ENCODE results near the gene MYO1G.

Gene MYO1G

DNA sequence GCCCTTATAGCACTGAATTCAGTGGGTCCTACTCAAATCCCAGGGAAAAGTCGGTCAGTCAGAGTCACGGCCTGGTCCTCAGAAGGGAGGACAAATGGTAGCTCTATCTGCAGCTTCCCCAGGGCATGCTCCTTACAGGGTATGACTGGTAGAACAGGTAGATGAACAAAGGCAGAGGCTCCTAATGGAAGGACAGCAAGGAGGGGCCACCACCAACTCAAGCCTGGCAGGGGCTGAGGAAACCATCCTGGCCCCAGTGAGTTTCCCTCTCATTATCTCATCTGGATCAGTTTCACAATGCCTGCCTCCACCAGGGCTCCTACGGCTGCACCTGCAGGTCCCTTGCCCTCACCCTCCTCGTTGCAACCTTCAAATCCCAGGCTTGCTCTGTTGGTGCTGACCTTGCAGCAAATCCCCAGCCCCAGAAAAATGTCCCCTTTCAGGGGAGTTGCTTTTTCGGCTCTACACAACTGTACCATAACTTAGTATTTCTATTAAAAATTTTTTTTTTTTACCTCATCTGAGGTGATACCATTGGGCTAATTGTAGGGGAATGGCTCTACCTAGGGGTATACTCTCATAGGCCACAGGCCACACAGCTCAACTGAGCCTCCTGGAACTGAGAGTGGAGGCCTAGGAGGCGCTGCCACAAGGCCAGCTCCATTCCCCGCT lies 2.4 kb upstream of the MYO1G start:
- DNase-seq (ENCODE audit: low spot score): no peak

DNA sequence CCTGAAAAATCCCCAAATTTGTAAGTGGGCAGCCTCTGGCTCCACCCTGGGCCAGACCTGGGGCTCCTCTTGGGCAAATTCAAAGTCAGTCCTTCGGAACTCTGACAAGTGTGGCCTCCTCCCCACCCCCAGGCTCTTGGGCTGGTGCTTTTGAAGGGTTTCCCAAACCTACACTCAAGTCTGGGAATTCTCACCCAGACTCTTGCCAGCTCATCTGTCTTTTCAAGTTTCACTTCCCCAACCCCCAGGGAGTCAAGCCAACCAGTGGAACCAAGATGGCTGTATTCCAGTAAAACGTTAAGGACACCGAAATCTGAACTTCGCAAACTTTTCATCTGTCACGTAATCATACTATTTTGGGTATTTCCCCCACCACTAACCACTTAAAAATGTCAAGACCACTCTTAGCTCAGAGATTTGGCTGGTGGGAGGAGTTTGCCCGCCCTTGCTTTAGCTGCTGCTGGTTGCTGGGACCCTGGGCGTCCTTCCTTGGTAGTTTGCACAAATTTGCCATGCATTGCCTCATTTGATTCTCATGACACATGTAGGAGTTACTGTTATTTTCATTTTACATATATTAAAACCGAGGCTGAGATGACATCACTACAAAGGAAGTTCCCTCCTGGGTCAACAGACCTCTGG lies 1.7 kb upstream of the MYO1G start:
- DNase-seq (ENCODE audit: low spot score): peak; percentile 56

DNA sequence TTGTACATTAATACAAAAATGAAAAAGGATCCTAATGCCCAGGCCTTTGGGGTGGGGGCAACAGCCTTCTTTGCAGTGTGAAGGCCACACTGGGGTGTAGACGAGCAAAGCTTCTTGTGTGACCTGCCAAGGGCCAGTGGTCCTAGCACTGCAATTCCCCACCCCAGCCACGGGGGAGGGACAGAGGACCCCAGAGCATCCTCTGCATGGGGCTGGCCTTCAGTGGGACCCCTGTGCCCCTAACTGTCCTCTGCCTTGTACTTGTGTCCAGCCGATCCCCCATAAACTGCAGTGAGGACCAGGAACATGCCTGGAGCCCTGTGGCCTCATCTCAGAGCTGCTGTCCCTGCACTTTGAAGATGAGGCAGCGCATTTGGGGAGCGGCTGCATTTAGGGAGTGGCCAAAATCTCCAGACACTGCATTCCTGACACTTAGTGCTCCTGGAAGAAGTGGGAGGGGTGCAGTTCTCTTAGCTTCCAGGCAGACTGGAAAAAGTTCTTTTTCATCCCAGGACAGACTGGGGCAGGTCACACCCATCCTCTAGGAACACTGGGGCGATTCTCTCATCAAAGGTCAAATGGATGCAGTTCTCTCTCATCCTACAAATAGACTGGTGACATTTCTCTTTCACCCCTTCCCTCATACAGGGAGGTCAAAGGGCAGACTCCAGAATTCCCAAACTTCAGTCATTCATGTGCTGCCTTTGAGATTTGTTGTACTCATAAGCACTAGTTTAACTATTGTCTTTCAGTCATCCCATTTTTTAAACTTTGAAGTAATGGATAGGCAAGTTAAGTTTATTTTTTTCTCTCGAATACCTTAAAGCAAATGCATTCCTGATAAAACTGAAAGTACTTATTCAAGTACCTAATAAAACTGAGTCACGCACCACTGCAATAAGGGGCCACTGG lies 922 bp upstream of the MYO1G start:
- DNase-seq (ENCODE audit: low spot score): no peak

DNA sequence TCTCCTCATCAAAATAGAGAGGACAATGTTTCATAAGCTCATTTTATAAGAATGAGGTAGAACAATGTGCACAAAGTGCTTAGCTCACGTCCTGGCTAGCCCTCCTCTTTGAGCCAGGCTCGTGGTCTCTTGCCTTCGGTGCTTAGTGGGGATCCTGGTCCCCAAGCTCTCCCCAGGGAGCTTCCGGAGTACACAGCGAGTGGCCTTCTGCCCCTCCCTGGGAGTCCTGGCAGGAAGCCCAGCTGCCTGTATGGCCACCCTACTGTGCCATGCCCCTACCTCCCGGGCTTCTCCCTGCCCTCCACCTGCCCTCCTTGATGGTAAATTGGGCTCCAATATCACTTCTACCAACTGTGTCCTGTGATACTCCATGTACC lies 868 bp downstream of the MYO1G start:
- no peak for DNase-seq (ENCODE audit: low spot score)

DNA sequence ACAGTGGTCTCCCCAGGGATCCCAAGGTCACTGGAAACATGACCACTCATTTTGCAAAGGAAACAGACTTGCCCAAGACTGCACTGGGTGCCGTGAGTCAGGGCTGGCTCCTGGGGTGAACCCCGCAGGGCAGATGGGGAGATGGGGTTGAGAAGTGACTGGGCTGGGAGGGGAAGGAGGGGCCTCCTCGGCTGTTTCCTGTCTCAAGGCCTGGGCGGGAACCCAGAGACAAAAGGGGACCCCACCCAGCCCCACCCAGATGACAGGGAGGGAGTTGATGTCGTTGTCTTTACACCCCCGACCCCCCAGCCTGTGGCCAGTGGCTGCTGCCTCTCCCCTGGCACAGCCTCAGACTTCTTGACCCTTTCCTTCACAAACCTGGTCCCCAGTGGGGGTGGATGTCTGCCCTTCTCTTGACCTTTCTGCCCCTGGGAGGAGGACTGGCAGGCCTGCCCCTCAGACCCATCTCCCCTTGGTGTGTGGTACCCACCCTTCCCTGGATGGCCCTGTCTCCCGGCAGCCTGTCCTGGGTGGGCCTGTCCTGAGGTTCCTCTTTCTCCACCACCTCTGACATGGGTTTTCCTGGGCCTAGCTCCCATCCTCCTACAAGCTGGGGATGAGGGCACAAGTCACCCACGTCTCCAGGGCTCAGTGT lies 1.4 kb downstream of the MYO1G start:
- no peak for DNase-seq (ENCODE audit: low spot score)

DNA sequence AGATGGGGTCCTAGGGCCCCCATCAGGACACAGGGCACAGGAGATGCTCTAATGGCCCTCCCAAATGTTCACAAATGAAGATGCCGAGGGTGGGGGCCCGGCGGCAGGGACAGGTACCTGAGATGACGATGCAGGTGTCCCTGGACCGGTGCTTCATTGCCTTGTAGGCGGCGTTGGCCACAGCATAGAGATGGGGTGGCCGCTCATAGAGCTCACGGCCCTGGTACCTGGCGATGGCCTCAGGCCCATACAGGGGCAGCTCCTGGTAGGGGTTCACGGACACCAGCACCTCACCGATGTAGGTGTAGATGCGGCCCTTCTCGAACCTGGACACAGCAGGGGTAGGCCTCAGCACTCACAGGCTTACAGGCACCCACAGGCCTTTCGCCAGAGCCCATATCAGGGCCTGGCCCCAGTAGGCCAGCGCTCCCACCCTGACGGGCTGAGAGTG lies 2.0 kb downstream of the MYO1G start:
- no peak for DNase-seq (ENCODE audit: low spot score)

DNA sequence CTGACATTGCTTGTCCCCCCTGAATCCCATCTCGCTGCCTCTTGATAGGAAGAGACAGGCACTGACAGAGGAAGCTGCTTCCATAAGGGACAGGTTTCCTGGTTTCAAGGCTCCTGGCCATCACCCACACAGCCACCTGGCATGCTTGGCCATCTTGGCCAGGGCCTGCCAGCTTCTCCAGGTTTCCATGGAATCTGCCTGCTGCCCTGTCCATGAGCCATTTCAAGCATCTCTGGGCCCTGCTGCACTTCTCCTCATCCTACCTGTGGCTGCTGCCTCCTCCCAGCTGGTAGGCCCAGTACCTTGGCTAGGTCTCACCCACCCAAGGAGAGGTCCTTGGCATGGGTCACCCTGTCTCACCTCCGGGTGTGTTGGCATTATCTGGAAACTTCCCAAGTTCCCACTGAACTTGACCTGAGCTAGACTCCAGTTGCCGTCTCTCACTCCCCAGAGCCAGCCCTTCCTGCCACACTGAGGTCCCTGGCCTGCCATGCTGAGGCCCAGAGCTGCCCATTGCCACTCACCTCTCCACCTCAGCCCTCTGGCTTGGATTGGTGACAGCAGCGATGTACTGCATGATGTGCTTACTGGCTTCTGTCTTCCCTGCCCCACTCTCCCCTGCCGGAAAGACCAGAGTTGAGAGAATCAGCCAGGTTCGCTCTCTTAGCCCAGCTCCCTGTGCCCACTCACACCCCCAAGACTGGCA lies 2.6 kb downstream of the MYO1G start:
- no peak for DNase-seq (ENCODE audit: low spot score)

DNA sequence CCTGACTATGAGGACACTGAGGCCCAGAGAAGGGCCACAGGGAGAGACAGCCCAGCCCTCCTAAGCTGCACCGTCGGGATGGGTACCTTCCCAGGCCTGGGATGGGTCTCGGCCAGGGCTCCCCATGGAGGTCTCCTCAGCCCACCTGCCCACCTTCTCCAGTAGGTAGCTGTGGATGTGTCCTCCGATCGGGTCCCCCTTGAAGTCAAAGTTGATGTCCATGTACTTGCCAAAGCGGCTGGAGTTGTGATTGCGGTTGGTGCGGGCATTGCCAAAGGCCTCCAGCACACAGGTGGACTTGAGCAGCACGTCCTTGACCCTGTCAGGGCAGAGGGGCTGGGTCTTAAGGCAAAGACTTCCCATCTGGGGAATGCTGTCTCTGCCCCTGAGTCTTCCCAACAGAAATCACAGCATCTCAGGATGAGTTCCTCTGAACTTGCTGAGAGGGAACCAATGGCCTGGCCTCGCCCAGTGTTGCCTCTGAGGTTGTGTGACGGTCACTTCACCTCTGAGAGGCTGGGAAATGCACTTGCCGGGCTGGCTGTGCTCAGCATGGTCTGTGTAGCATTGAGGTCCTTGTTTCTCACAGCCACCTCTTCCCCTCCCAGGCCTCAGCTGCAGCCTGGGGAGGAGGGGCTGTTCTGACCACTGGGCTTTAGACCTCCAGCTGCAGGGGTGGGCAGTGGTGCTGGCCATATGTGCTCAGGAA lies 3.3 kb downstream of the MYO1G start:
- DNase-seq (ENCODE audit: low spot score): no peak

DNA sequence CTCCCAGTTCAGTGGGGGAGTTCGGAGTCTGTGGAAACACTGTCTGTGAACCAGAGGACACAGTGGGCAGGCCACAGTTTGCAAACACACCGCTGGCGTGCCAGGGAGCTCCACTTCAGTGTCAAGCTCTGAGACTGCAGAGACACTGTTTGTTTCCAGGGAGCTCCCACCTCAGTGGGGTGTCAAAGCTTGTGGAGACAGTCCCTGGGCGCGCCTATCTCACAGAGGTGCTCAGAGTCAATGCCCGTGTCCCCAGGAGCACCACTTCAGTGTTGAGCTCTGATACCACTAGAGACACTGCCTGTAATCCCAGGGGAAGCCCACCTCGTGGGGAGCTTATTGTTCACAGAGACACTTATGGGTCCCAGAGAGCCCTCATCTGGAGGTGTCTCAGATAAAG lies 4.3 kb downstream of the MYO1G start:
- DNase-seq (ENCODE audit: low spot score): no peak

DNA sequence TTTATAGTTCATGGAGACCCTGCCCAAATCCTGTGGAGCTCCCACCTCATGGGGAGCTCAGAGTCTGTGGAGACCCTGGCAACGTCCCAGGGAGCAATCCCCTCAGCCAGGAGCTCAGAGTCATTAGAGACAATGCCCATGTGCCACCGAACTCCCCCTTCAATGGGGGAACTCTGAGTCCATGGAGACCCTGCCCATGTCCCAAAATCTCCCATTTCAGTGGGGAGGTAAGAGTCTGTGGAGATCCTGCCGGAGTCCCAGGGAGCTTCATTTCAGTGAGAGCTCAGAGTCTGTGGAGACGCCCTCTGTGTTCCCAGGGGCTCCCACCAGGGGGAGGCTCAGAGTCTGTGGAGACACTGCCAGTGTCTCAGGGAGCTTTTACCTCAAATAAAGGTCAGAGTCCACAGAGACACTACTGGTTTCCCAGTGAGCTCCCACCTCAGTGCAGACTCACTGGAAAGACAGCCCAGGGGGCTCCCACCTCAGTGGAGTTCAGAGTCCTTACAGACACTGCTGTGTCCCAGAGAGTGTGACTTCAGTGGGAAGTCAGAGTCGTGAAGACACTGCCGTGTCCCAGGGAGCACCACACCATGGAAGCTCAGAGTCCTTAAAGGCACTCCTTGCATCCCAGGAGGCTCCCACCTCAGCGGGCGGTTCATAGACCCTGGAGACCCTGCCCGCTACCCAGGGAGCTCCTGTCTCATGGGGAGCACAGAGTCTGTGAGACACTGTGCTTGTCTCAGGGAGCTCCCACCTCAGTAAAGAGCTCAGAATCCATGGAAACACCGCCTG lies 5.0 kb downstream of the MYO1G start:
- no peak for DNase-seq (ENCODE audit: low spot score)

DNA sequence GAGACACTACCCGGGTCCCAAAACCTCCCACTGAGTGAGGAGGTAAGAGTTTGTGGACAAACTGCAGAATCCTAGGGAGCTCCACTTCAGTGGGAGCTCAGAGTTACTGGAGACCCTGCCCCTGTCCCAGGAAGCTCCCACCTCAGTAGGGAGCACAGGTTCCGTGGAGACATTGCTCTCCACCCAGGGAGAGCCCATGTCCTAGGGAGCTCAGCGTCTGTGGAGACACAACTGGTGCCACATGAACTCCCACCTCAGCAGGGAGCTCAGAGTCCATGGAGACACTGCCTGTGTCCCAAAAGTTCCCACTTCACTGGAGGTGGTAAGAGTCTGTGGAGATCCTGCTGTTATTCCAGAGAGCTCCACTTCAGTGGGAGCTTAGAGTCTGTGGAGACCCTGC lies 6.3 kb downstream of the MYO1G start:
- no peak for DNase-seq (ENCODE audit: low spot score)

DNA sequence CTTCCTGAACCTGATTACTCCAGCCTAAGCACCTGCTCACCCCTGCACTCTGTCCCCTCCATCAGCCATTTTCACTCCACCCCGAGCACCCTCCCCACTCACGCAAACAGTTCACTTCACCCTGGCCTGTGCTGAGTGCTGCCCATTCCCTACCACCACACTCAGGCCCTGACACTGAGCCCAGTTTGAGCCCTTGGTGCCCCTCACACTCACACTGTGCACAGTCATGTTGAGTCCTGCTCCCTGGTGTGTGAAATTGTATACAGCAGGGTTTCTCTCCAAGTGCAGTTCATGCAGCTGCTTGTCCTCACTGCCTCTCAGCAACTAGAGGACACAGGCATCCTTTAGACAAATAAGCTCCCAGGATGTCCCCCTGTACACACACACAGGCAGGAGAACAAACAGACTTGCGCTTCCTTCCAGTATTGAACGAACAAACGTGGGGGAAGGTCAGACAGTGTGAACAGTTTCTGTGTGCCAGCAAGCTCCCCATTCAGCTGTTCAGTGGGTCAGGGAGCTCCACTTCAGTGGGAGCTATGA lies 6.8 kb downstream of the MYO1G start:
- no peak for DNase-seq (ENCODE audit: low spot score)

DNA sequence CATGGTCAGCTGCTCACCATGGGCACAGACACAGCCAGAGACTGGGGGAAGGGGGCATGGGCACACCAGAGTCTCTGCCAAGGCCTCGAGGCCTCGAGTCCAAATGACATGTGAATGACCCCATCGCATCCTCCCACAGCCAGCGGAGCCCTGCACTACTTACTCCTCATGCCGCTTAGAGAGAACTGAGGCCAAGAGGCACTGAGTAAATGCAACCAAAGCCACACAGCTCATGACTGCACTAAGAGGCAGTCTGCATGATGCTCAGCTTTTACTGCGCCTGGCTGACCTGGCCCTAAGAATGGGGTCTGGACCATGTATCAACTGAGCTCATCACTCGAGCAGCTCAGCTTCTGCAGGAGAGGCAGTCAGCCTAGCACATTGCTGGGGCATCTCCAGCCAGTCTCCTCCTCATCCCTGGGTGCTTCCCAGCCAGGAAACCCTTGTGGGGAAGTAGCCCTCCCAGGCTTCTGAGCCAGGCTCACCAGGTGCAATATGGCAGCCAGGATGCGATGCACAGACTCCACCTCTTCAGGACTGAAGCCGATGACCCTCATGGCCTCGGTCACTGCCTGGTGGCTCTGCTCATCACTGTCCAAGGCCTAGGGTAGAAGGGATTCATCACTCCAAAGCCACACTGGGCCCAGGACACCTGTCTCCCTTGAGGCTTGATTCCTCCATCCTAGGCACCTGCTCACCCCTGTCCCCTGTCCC lies 7.5 kb downstream of the MYO1G start:
- DNase-seq (ENCODE audit: low spot score): no peak

DNA sequence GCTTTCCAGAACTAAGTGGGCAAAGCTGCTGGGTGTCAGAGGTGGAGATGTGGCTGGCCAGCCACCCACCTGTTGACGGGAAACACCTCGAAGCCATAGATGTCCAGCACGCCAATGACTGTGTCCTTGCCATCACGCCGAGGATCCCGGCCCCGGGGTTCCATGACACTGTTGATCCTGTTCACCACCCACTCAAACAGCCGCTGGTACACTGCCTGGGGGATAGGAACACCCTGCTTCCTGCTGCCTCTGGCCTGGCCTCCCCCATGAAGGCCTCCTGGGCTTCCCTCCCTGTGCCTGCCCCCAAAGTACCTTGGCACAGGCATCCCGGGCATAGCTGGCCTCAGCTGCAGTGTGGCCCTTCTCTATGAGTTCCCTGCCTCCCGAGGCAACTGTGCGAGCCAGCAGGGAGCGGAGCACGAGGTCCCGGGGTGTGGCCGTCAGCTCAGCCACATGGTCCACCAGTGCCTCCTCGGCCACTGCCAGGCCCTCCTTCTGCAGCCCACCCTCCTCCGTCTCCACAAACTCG lies 8.2 kb downstream of the MYO1G start:
- DNase-seq (ENCODE audit: low spot score): no peak

DNA sequence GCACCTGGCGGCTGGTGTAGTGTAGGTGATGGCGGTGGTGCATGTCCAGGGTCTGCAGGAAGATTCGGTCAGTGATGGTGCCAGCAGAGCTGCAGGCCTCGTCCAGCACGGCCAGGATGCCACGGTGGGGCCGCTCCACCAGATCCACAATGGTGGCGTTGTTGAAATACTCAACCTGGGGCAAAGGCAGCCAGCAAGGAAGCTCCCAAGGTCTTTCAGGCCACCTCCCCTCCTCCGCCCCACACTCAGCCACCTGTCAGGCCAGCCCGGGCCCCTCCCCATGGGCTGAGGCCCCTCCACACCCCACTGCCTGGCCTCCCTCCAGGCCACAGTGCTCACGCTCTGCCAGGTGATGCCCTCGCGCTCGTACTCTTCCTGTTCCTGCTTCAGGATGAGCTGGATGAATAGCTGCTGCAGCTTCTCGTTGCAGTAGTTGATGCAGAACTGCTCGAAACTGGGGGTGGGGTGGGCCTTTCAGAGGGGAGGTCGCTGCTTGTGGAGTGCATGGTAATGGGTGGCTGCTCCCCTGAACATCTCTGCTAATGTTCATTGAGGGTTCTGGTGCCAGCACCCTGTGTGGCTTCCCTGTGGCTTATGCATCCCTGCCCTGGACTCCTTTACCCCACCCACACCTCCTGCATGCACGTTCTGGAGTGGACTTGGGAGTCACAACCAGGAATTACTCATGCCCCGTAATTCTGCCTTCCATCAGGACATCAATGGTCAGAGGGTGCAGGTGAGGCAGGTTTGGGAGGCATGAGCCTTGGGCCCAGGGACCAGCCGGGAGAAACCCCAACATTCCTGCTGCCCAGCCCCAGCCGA lies 8.9 kb downstream of the MYO1G start:
- no peak for DNase-seq (ENCODE audit: low spot score)

DNA sequence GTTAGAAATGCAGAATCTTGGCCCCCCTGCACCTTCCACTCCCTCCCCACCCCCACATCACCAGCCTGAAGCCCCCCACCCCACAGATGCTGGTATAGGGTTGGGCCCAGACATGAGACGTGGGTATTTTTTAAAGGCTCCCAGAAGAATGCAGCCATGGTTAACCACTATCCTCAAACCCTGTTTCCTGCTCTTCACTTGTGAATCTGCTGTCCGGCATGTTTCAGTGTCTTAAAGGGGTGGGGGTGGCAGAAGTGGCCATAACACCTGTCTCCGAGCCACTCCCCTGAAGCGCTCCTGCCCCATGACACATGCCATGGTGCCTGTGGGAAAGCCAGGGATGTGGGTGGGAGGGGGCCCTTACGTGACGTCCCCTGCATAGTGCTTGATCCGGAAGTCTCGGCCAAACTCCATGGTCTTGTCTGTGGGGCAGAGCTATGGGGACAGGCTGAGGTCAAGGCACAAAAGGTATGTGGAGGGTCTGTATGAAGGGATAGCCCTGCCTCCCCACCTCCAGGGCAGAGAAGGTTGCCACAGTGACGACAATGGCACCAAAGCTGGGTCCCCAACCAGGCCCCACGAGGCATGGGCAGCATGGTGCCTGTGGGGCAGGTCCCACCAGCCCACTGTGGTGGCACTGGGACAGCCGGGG lies 9.6 kb downstream of the MYO1G start:
- DNase-seq (ENCODE audit: low spot score): no peak

DNA sequence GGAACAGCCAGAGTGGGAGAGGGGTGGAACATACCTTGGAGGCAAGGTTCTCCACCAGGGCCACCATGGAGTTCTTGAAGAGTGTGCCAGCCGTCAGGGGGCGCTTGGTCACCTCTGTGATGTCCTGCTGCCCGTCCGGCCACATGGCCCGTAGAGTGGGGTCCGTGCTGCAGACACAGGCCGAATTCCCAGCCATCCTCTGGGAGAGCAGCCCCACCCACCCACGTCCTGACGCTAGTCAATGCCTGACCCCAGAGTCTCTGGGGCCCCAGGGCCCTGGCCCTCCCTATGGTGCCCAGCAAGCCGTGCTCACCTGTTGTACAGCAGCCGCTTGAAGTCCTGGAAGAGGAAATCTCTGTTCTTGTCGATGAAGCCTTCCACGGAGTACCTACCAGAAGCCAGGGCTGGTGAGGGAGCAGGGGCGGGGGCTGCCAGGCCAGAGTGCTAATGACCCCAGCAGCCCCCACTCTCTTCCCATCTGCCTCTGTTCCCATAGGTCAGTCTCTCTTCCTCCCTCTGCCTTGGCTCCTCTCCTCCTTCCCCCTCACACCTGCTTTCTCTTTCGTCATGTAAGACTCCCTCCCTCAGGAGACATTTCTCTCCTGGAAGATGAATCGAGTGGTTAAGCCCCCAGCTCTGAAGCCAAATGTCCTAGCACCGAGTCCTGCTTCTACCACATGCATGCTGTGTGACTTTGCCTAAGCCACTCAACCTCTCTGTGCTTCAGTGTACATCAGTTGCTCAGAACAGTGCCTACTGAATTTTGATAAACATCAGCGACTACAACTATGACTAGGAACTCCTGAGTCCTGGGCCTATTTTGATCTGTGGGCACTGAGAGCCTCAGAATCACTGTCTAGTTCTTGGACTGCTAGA lies 11.0 kb downstream of the MYO1G start:
- DNase-seq (ENCODE audit: low spot score): no peak
